Osteoblast (primary cell): Measurements from ENCODE around the gene RARB. TPM values are rescaled to one million over a fixed set of nuclear protein-coding genes. Genes with fewer than 3 reads are reported as not detected.
A peak's percentile ranks its signal among the peaks of the same experiment; 100 is the strongest.

Experiments used
- DNase-seq: peaks from one replicate; pipeline ENCODE4 v3.0.0; 2011; ENCODE audit warnings: low spot score, mixed read lengths; ENCODE audit not compliant: insufficient read length; ENCODE audit errors: missing footprints
- H2AFZ ChIP-seq: 2 replicates; pipeline ENCODE4 v1.6.0; 2011; ENCODE audit warnings: mild to moderate bottlenecking, low read length
- H3K27ac ChIP-seq: 2 replicates; pipeline ENCODE4 v1.5.1; 2011; ENCODE audit warnings: mild to moderate bottlenecking, low read depth, low read length, moderate library complexity
- H3K27me3 ChIP-seq: 2 replicates; pipeline ENCODE4 v1.6.0; 2012; ENCODE audit warnings: mild to moderate bottlenecking, control low read depth, inconsistent platforms, low read length, moderate library complexity; ENCODE audit not compliant: insufficient read depth
- H3K36me3 ChIP-seq: 2 replicates; pipeline ENCODE4 v1.5.1; 2011; ENCODE audit warnings: mild to moderate bottlenecking, low read length, control low read depth, moderate library complexity; ENCODE audit not compliant: insufficient read depth
- H3K4me1 ChIP-seq: 2 replicates; pipeline ENCODE4 v1.5.1; 2011; ENCODE audit warnings: mild to moderate bottlenecking, low read length, control low read depth, moderate library complexity; ENCODE audit not compliant: insufficient read depth
- H3K4me2 ChIP-seq: 2 replicates; pipeline ENCODE4 v1.6.0; 2011; ENCODE audit warnings: mild to moderate bottlenecking, low read length; ENCODE audit not compliant: insufficient read depth
- H3K4me3 ChIP-seq: fragments of 200-600 bp; sonication (generic); 3 replicates; pipeline ENCODE4 v1.5.1; 2012; ENCODE audit warnings: mild to moderate bottlenecking, low read length, inconsistent platforms; ENCODE audit not compliant: insufficient read depth
- H3K79me2 ChIP-seq: 2 replicates; pipeline ENCODE4 v1.6.0; 2012; ENCODE audit warnings: mild to moderate bottlenecking, low read length, control low read depth, inconsistent platforms; ENCODE audit not compliant: insufficient read depth
- H3K9me3 ChIP-seq: 2 replicates; pipeline ENCODE4 v1.5.1; 2011; ENCODE audit warnings: low read depth, low read length, control low read depth
- H4K20me1 ChIP-seq: 2 replicates; pipeline ENCODE4 v1.6.0; 2012; ENCODE audit warnings: mild to moderate bottlenecking, low read length, control low read depth; ENCODE audit not compliant: insufficient read depth
- total RNA-seq: library from RNA; depleted of rRNA; stranded (reverse); fragments of >200 nt; gene quantifications from 2 replicates; pipeline ENCODE4 v1.2.3, GENCODE V29; 2012
- TF ChIP-seq, protein P1 (sequence below): IDR thresholded peaks from 2 replicates; pipeline ENCODE4 v1.5.1; 2011; ENCODE audit warnings: mild to moderate bottlenecking, low read depth, low read length, moderate library complexity; ENCODE audit errors: extremely low read depth

The RARB gene
- total RNA-seq, 1 donor, result 7.6 TPM

DNA sequence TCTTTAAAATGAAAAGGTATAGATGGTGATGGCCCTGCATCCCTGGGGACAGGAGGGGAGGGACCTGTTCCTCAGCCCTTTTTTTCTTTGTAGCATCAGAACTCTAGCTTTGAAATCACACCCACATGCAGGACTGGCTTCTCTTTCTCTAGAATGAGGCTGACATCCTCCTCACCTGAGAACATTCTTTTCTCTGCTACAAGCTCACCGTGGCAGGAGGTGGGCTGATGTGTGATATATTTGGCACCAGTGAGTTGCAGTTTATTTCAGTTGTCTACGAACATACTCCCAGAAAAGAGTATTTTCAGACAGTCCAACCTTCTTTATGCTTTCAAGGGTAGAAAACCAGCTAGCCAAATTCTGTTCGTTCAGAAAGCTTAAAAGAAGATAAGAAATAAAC is 43.6 kb upstream of the RARB start:
- no peaks in the 10 kb centered on the region for H3K79me2 ChIP-seq
- H3K27ac ChIP-seq, result no peak overlapping the region
- no peak overlapping the region for H3K4me3 ChIP-seq
- H3K27me3 ChIP-seq, result no peaks in the 10 kb centered on the region
- H2AFZ ChIP-seq, result no peak overlapping the region
- H4K20me1 ChIP-seq, result no peaks in the 10 kb centered on the region
- H3K4me1 ChIP-seq, result no peaks in the 10 kb centered on the region
- no peaks in the 10 kb centered on the region for H3K9me3 ChIP-seq
- no peak overlapping the region for H3K4me2 ChIP-seq
- TF ChIP-seq, protein P1, sequence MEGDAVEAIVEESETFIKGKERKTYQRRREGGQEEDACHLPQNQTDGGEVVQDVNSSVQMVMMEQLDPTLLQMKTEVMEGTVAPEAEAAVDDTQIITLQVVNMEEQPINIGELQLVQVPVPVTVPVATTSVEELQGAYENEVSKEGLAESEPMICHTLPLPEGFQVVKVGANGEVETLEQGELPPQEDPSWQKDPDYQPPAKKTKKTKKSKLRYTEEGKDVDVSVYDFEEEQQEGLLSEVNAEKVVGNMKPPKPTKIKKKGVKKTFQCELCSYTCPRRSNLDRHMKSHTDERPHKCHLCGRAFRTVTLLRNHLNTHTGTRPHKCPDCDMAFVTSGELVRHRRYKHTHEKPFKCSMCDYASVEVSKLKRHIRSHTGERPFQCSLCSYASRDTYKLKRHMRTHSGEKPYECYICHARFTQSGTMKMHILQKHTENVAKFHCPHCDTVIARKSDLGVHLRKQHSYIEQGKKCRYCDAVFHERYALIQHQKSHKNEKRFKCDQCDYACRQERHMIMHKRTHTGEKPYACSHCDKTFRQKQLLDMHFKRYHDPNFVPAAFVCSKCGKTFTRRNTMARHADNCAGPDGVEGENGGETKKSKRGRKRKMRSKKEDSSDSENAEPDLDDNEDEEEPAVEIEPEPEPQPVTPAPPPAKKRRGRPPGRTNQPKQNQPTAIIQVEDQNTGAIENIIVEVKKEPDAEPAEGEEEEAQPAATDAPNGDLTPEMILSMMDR, result no peak
- H3K36me3 ChIP-seq, result no peaks in the 10 kb centered on the region
- peak; percentile 51 for DNase-seq

DNA sequence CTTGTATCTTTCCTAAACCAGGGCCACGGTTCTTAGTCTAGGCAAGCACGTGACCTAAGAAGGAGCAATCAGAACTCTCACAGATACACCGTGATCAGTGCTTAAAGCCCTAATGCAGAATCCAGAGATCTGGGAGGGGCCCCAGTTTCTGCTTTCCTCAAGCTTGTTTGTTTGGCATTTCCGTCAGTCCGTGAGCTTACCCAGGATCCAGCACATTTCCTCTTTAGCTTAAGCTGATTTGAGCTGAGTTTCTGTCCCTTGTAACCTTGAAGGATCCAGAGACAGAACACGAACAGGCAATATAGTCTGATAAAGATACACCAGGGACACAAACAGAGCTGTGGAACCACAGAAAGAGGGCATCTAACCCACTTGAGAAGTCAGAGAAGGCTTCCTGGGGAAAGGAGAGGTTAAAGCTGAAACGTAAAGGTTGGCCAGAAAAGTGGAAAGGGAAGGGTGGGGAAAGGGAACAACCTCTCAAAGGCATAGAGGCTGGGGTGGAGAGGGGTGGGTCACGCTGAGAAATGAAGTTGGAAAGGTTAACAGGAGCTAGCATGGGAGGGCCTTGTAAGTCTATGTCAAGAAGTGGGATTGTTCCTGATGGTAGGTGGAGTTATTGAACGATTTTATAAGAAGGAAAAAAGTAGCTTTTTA is 42.1 kb upstream of the RARB start:
- no peaks in the 10 kb centered on the region for H3K79me2 ChIP-seq
- H3K4me3 ChIP-seq, result no peak overlapping the region
- H2AFZ ChIP-seq, result no peak overlapping the region
- H3K4me1 ChIP-seq, result no peaks in the 10 kb centered on the region
- no peak overlapping the region for H3K4me2 ChIP-seq
- H3K36me3 ChIP-seq, result no peaks in the 10 kb centered on the region
- TF ChIP-seq, protein P1, result no peak
- H3K27me3 ChIP-seq, result no peaks in the 10 kb centered on the region
- peak; percentile 22 for DNase-seq
- H3K27ac ChIP-seq, result no peak overlapping the region
- no peaks in the 10 kb centered on the region for H3K9me3 ChIP-seq
- H4K20me1 ChIP-seq, result no peaks in the 10 kb centered on the region

DNA sequence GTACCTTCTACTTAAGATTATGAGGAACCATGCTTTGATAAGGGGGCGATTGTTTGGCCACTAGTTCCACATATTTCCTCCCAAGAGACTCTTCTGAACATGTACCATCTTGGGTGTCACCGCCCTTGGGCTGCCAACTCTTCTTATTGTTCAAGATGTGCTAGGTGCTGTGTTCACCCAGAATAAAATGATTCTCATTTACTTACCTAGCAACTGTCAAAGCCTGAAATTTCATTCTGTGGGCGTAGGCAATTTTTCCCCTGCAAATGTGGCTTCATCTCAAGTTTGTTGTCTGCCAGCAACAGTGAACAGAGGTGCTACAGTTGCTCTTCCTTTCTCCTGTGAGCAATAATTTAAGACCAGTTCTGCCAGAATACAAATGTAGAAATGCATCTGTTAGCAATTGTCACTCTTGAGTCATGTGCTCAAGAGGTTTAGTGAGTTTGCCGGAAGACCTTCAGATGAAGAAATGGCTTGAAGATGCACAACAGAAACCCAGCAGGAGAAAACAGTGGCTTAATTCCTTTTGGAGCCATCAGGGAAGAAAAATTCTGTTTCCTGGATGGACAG is 41.3 kb upstream of the RARB start:
- Histone ChIP-seq H3K27ac (no peak overlapping the region), H3K4me3 (no peak overlapping the region), H4K20me1 (no peaks in the 10 kb centered on the region), H3K4me1 (no peaks in the 10 kb centered on the region), H3K9me3 (no peaks in the 10 kb centered on the region), H3K36me3 (no peaks in the 10 kb centered on the region), H3K27me3 (no peaks in the 10 kb centered on the region), H3K4me2 (no peak overlapping the region), H2AFZ (no peak overlapping the region), H3K79me2 (no peaks in the 10 kb centered on the region)
- TF ChIP-seq, protein P1, result no peak
- DNase-seq, result no peak

DNA sequence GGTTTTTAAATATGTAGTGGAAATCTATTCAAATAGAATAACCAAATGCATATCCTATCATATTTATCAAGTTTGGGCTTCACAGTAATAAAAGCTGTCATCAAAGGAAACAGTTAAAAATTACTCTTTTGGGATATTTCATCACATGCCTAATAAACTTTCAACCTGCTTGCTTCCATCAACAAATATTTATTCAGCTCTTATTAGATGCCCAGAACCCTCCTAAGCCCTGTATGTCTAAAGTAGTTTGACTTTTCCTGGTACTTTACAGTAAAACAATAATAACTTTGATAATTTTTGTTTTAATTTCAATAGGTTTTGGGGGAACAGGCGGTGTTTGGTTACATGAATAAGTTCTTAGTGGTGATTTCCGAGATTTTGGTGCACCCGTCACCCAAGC is 37.5 kb upstream of the RARB start:
- Histone ChIP-seq H4K20me1 (no peaks in the 10 kb centered on the region), H3K27me3 (no peaks in the 10 kb centered on the region), H3K9me3 (no peaks in the 10 kb centered on the region), H3K4me2 (no peak overlapping the region), H3K4me1 (no peaks in the 10 kb centered on the region), H3K4me3 (no peak overlapping the region), H3K27ac (no peak overlapping the region), H3K79me2 (no peaks in the 10 kb centered on the region), H2AFZ (no peak overlapping the region), H3K36me3 (no peaks in the 10 kb centered on the region)
- no peak for DNase-seq
- TF ChIP-seq, protein P1, result no peak
